HPDE6-E6E7 (cell line): ENCODE results near the gene FHIP2A.
"Not testable (repeated sequence)": the region's sequence is repeated elsewhere in the genome, so short reads cannot be mapped to it uniquely, and the experiment has no call there.

Experiments used
- DNase-seq: peaks from one replicate; pipeline ENCODE4 v3.0.0; 2011; ENCODE audit warnings: missing footprints; ENCODE audit errors: extremely low spot score

The FHIP2A gene

GRCh38 chr10:114856544-114857287 is 35.1 kb downstream of the FHIP2A start:
- no peak for DNase-seq

GRCh38 chr10:114857288-114857565 is 35.6 kb downstream of the FHIP2A start:
- DNase-seq: not testable (repeated sequence)

- DNase-seq: no peak
Measured at GRCh38 chr10:114857922-114858629, 36.5 kb downstream of the FHIP2A start.

- no peak for DNase-seq
Measured at GRCh38 chr10:114859222-114859621, 37.6 kb downstream of the FHIP2A start.

GRCh38 chr10:114862456-114862855 is 40.9 kb downstream of the FHIP2A start:
- DNase-seq: no peak

GRCh38 chr10:114867365-114867764 is 45.8 kb downstream of the FHIP2A start:
- DNase-seq: no peak

GRCh38 chr10:114868870-114869519 is 47.4 kb downstream of the FHIP2A start:
- DNase-seq: no peak

- DNase-seq: no peak
Measured at GRCh38 chr10:114869520-114869892, 47.9 kb downstream of the FHIP2A start.

- DNase-seq: no peak
Measured at GRCh38 chr10:114870486-114870885, 48.9 kb downstream of the FHIP2A start.

- DNase-seq: no peak
Measured at GRCh38 chr10:114871379-114871778, 49.8 kb downstream of the FHIP2A start.
